Frontal cortex (tissue), 4 donors: Measurements from ENCODE around the gene NPY2R. TPM values are rescaled to one million over a fixed set of nuclear protein-coding genes. Genes with fewer than 3 reads are reported as not detected.

ENCODE experiments used
- DNase-seq, 2 donors: peaks; one replicate each; pipeline ENCODE4 v3.0.0; 2012; ENCODE audit warnings: low spot score in 2 of 2
- FAIRE-seq: peaks from 2 replicates; lab custom pipeline; 2012; peaks lifted over from hg19 to GRCh38; lab: Jason Lieb, UNC
- total RNA-seq: library from RNA; depleted of rRNA; stranded (reverse); fragments of >200 nt; gene quantifications from one replicate; pipeline ENCODE4 v1.2.3, GENCODE V29; 2014
- donor health status: control.
- donor health status: control.
- donor health status: control.

Gene NPY2R
- 12.6 TPM for total RNA-seq

GRCh38 chr4:155208258-155209054 lies at the start of gene NPY2R:
Gene NPY2R, plus strand, starts transcription at chr4:155208636. Its CDS starts 5,304 bp downstream, at chr4:155213940.
- DNase-seq (peak in 1 of 2 donors; percentile 3), FAIRE-seq (no peak)

GRCh38 chr4:155161357-155161756 lies 47.1 kb upstream of the NPY2R start:
- DNase-seq (no peak), FAIRE-seq (no peak)

- no peak for DNase-seq
- no peak for FAIRE-seq
These were observed 43.7 kb upstream of the NPY2R start for GRCh38 chr4:155164718-155165117.

GRCh38 chr4:155170569-155170968 lies 37.9 kb upstream of the NPY2R start:
- FAIRE-seq (no peak), DNase-seq (no peak)

- DNase-seq (no peak), FAIRE-seq (no peak)
These were observed 35.1 kb upstream of the NPY2R start for GRCh38 chr4:155173371-155173770.

- FAIRE-seq (no peak), DNase-seq (no peak)
These were observed 33.8 kb upstream of the NPY2R start for GRCh38 chr4:155174668-155175067.

GRCh38 chr4:155179216-155179615 lies 29.2 kb upstream of the NPY2R start:
- DNase-seq (no peak), FAIRE-seq (no peak)

DNA sequence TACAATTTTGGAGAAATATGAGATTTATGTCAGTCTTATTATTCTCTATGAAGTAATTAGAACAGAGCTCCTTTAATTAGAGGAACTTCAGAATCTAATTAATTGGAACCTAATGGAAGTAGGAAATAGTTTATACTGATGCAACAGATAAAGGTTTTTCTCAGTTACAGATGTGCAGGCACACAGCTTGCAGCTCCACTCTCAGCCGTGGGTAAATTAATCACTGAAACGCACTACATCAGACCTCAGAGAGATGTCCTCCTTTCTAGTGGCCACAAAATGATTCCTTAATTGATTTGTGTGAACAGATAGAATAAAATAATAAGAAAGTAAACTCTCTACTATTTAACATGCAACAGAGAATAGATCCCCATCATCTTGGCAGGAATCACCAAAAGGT lies 21.5 kb upstream of the NPY2R start:
- no peak for DNase-seq
- FAIRE-seq = no peak

- FAIRE-seq (no peak), DNase-seq (no peak)
These were observed 20.4 kb upstream of the NPY2R start for GRCh38 chr4:155187989-155188388.

DNA sequence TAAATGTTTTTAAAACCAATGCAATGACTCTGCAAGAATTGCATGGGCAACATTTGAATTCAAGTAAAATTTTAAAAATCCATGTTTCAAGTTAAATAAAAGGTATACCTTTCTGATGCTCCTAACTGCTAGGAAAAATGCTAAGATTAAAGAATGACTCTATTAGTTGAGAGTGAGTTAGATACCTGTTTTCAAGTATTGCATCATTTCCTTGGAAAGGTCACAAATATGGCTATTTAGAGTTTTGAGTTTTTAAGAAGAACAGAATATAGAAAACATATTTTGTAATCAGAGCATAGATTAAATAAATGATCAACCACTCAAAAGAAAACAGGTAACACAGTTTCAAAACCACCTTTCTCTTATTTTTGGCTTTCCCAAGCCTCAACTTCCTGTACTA lies 18.3 kb upstream of the NPY2R start:
- DNase-seq (no peak), FAIRE-seq (no peak)

GRCh38 chr4:155197757-155198156 lies 10.7 kb upstream of the NPY2R start:
- no peak for DNase-seq
- no peak for FAIRE-seq

DNA sequence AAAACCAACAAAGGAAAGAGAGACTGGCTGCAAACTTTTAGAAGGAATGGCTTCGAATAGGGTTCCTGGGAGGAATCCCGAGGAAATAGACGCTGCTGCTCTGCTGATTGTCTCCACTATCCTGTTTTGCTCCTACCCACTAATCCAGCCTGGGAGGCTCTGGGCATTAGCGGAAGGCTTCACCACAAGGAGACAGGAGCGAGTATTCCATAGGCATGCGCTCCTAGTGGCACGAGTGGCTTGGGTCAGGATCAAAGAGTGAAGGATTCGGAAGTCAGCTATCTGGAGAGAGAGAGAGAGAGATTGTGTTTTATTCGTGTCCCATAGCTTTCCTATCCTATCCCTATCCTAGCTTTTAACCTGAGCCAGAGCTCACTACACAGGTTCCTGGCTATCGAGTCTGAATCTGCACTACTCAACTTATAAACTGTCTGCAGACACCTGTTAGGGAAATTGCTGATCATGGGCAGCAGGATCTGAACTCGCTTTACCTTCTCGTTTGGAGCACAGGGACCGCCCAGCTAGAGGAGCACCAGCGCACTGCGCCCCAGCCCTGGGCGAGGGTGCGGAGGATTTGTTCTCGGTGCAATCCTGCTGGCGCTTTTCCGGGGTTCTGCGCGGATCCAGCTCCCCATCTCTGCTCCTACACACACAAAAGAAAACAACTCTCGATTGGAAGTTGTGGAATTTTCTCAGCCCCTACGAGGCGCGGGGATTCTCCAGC lies 740 bp upstream of the NPY2R start:
- FAIRE-seq = no peak
- peak in 1 of 2 donors; percentile 1 for DNase-seq

DNA sequence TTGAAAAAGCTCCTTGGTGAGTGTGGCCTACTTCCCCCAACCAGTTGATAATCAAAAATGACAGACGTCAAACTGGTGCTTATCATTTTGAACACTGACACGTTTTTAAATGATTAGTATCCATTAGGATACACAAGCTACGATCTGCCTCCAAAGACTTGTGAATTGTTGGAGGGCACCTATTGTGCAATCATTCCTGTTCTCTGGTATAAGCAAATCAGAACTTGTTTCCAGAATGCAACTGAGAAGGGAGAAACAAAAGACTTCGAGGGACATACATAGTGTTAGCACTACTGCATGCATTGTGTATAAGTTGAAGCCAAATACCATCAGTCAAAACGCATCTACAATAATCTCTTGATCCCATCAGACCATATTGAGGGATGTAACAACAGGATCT lies 11.6 kb downstream of the NPY2R start:
- DNase-seq = no peak
- FAIRE-seq = no peak

DNA sequence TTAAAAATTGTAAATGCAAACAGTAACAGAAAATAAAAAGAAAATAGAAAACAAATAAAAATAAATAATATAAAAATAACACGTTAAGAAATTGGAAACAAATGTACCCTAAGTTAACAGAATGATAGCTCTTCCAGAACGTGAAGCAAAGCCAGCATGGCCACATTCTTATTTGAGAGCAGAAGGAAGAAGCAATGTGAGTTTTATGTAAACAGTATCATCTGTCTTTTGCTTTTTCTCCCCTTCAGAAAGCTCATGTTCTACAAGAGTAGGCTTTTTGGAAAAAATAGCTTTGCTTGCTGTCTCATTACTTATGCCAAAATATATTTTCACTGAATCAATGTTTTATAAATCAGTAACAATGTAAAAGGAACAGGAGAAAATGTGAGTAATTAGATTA lies 18.7 kb downstream of the NPY2R start:
- DNase-seq (no peak), FAIRE-seq (no peak)

DNA sequence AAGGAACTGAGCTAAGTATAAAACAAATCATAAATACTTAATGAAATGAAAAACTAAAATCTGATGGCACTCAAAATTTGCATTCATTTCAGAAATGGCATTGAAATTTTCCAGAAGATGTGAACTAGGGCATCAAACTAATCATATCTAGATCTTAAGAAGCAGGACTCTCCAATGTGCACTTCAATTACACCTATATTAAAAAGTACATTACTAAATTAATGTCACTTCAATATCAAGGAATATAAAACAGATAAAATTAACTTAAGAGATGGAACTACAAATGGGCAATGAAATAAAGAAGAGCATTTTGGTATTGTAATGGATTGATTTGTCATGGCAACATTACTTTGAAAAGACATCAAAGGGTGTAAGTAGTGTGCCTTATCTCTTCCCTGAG lies 20.3 kb downstream of the NPY2R start:
- no peak for DNase-seq
- FAIRE-seq = no peak

GRCh38 chr4:155232432-155232831 lies 24.0 kb downstream of the NPY2R start:
- DNase-seq (no peak), FAIRE-seq (no peak)

GRCh38 chr4:155234206-155234605 lies 25.8 kb downstream of the NPY2R start:
- DNase-seq (no peak), FAIRE-seq (no peak)

GRCh38 chr4:155237567-155237966 lies 29.1 kb downstream of the NPY2R start:
- FAIRE-seq (no peak), DNase-seq (no peak)

- DNase-seq = no peak
- peak; percentile 45 for FAIRE-seq
These were observed 32.8 kb downstream of the NPY2R start for GRCh38 chr4:155241225-155241624.

DNA sequence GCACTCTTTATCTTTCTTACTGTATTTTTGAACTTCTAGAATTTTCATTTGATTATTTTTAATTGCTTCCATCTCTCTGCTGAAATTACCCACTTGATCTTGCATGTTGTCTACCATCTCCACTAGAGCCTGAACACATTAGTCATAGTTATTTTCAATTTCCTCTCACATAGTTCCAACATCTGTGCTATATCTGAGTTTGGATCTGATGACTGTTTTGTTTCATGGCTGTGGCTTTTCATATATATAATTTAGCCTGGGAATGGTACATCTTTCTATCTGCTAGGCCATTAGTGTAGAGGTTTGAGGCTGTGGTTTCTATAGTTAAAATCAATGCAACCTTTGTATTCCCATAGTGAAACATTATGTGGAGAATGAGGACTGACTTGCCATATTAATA lies 33.2 kb downstream of the NPY2R start:
- FAIRE-seq (no peak), DNase-seq (no peak)

DNA sequence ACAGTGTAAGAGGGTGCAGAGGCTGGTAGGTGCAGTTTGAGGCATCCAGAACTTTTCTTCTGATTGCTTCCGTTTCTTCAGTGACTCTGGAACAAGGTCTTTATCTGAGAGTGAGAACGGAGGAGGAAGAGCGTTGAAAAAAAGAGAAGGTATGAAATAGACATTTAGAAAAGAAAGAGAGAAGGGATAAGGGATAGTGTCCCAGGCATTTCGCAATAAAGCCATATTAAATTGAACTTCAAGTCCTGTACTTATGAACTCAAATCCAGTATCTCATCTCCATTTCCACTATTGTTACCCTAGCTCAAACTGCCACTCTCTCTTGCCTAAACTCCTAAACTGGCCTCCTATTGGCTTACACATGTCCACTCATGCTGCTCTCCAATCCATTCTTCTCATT lies 36.7 kb downstream of the NPY2R start:
- FAIRE-seq = no peak
- no peak for DNase-seq
